Effector memory CD4-positive, alpha-beta T cell (primary cell): ENCODE measurements around the gene TCF7L2.

Experiments used
- DNase-seq, 3 donors: peaks; one replicate each; pipeline ENCODE4 v3.0.0-alpha.2; 2020
- H3K27ac ChIP-seq: 2 replicates; pipeline ENCODE4 v1.7.0; 2013; ENCODE audit warnings: mild to moderate bottlenecking, low read length, moderate library complexity; ENCODE audit not compliant: insufficient read depth, poor library complexity, severe bottlenecking
- H3K27me3 ChIP-seq: replicated peaks from 2 replicates; pipeline ENCODE4 v1.7.0; 2013; ENCODE audit warnings: mild to moderate bottlenecking, low read length; ENCODE audit not compliant: insufficient read depth, control insufficient read depth, poor library complexity, severe bottlenecking
- H3K36me3 ChIP-seq: 2 replicates; pipeline ENCODE4 v1.7.0; 2013; ENCODE audit warnings: mild to moderate bottlenecking, low read length, moderate library complexity; ENCODE audit not compliant: control insufficient read depth, insufficient read depth
- H3K4me1 ChIP-seq: 2 replicates; pipeline ENCODE4 v1.7.0; 2013; ENCODE audit warnings: low read length, mild to moderate bottlenecking; ENCODE audit not compliant: control insufficient read depth, insufficient read depth, poor library complexity, severe bottlenecking
- H3K4me3 ChIP-seq: 2 replicates; pipeline ENCODE4 v1.7.0; 2013; ENCODE audit warnings: low read length, low read depth, mild to moderate bottlenecking; ENCODE audit not compliant: insufficient read depth, poor library complexity, severe bottlenecking
- H3K9me3 ChIP-seq: 2 replicates; pipeline ENCODE4 v1.7.0; 2013; ENCODE audit warnings: mild to moderate bottlenecking, low read length, moderate library complexity; ENCODE audit not compliant: control insufficient read depth

The TCF7L2 gene

GRCh38 chr10:113178771-113179170 is 228.7 kb downstream of the TCF7L2 start:
- Histone ChIP-seq H3K9me3 (no peaks in the 10 kb centered on the region), H3K27me3 (no peaks in the 10 kb centered on the region), H3K4me1 (no peaks in the 10 kb centered on the region), H3K4me3 (no peak overlapping the region), H3K27ac (no peak overlapping the region), H3K36me3 (no peaks in the 10 kb centered on the region)
- no peak for DNase-seq

- DNase-seq: no peak
- Histone ChIP-seq H3K27me3 (no peaks in the 10 kb centered on the region), H3K4me3 (no peak overlapping the region), H3K9me3 (no peaks in the 10 kb centered on the region), H3K36me3 (no peaks in the 10 kb centered on the region), H3K4me1 (no peaks in the 10 kb centered on the region), H3K27ac (no peak overlapping the region)
These were observed 229.2 kb downstream of the TCF7L2 start for GRCh38 chr10:113179265-113179664.

GRCh38 chr10:113179966-113180365 is 229.9 kb downstream of the TCF7L2 start:
- no peaks in the 10 kb centered on the region for H3K9me3 ChIP-seq
- H3K4me1 ChIP-seq: no peaks in the 10 kb centered on the region
- DNase-seq: no peak
- no peak overlapping the region for H3K27ac ChIP-seq
- H3K4me3 ChIP-seq: no peak overlapping the region
- H3K36me3 ChIP-seq: no peaks in the 10 kb centered on the region
- no peaks in the 10 kb centered on the region for H3K27me3 ChIP-seq

GRCh38 chr10:113180401-113181154 is 230.5 kb downstream of the TCF7L2 start:
- H3K4me1 ChIP-seq: no peaks in the 10 kb centered on the region
- H3K27me3 ChIP-seq: no peaks in the 10 kb centered on the region
- no peak overlapping the region for H3K27ac ChIP-seq
- no peak for DNase-seq
- H3K36me3 ChIP-seq: no peaks in the 10 kb centered on the region
- no peaks in the 10 kb centered on the region for H3K9me3 ChIP-seq
- no peak overlapping the region for H3K4me3 ChIP-seq

GRCh38 chr10:113182154-113182553 is 232.1 kb downstream of the TCF7L2 start:
- no peak overlapping the region for H3K4me3 ChIP-seq
- H3K9me3 ChIP-seq: no peaks in the 10 kb centered on the region
- no peaks in the 10 kb centered on the region for H3K27me3 ChIP-seq
- no peak overlapping the region for H3K27ac ChIP-seq
- no peaks in the 10 kb centered on the region for H3K4me1 ChIP-seq
- no peaks in the 10 kb centered on the region for H3K36me3 ChIP-seq
- DNase-seq: no peak

- H3K4me3 ChIP-seq: no peak overlapping the region
- no peak overlapping the region for H3K27ac ChIP-seq
- H3K9me3 ChIP-seq: no peaks in the 10 kb centered on the region
- H3K27me3 ChIP-seq: no peaks in the 10 kb centered on the region
- no peaks in the 10 kb centered on the region for H3K36me3 ChIP-seq
- no peak for DNase-seq
- no peaks in the 10 kb centered on the region for H3K4me1 ChIP-seq
These were observed 233.5 kb downstream of the TCF7L2 start for GRCh38 chr10:113183573-113183972.

- H3K4me1 ChIP-seq: no peaks in the 10 kb centered on the region
- no peaks in the 10 kb centered on the region for H3K36me3 ChIP-seq
- no peak overlapping the region for H3K4me3 ChIP-seq
- H3K9me3 ChIP-seq: no peaks in the 10 kb centered on the region
- H3K27ac ChIP-seq: no peak overlapping the region
- no peaks in the 10 kb centered on the region for H3K27me3 ChIP-seq
- no peak for DNase-seq
These were observed 237.2 kb downstream of the TCF7L2 start for GRCh38 chr10:113187063-113187777.

- no peaks in the 10 kb centered on the region for H3K9me3 ChIP-seq
- no peak overlapping the region for H3K4me3 ChIP-seq
- DNase-seq: no peak
- H3K4me1 ChIP-seq: no peaks in the 10 kb centered on the region
- no peaks in the 10 kb centered on the region for H3K36me3 ChIP-seq
- no peak overlapping the region for H3K27ac ChIP-seq
- H3K27me3 ChIP-seq: no peaks in the 10 kb centered on the region
These were observed 249.4 kb downstream of the TCF7L2 start for GRCh38 chr10:113199459-113199858.

- Histone ChIP-seq H3K9me3 (no peaks in the 10 kb centered on the region), H3K27ac (no peak overlapping the region), H3K36me3 (no peaks in the 10 kb centered on the region), H3K4me3 (no peak overlapping the region), H3K4me1 (no peaks in the 10 kb centered on the region), H3K27me3 (no peaks in the 10 kb centered on the region)
- no peak for DNase-seq
These were observed 252.0 kb downstream of the TCF7L2 start for GRCh38 chr10:113202011-113202410.

- no peaks in the 10 kb centered on the region for H3K36me3 ChIP-seq
- no peaks in the 10 kb centered on the region for H3K9me3 ChIP-seq
- no peaks in the 10 kb centered on the region for H3K27me3 ChIP-seq
- DNase-seq: no peak
- H3K27ac ChIP-seq: no peak overlapping the region
- no peaks in the 10 kb centered on the region for H3K4me1 ChIP-seq
- H3K4me3 ChIP-seq: no peak overlapping the region
These were observed 257.9 kb downstream of the TCF7L2 start for GRCh38 chr10:113207924-113208323.
